ENCODE measurements around the gene PPP1R13L. TPM values are rescaled to one million over a fixed set of nuclear protein-coding genes. Genes with fewer than 3 reads are reported as not detected.
"Not testable (repeated sequence)": the region's sequence is repeated elsewhere in the genome, so short reads cannot be mapped to it uniquely, and the experiment has no call there.

The PPP1R13L gene
- total RNA-seq, 2 donors from 2014 or later, result 112 to 230 TPM

- Histone ChIP-seq H3K9me3 (no peaks in the 10 kb centered on the region), H3K4me1 (peaks cover 0 to 17% of the 10 kb centered on the region in 2 donors), H3K4me3 (peak overlapping the region; percentile 20 to 45), H3K27ac (no peak overlapping the region), H3K36me3 (no peaks in the 10 kb centered on the region), H3K27me3 (peaks cover 0 to 10% of the 10 kb centered on the region in 2 donors)
- no peak for DNase-seq (ENCODE audit: low spot score)
- no peak for TF ChIP-seq CTCF (IDR thresholded peaks at IDR 0.05)
These were observed 63.9 kb downstream of the PPP1R13L start for GRCh38 chr19:45340899-45341453.

GRCh38 chr19:45340232-45340898, 64.5 kb downstream of the PPP1R13L start, which contains the start of gene KLC3:
Gene KLC3 (plus strand): TSS chr19:45340750. CDS start chr19:45345542, 4,792 bp downstream.
- H3K9me3 ChIP-seq, result no peaks in the 10 kb centered on the region
- H3K4me3 ChIP-seq, result peak within 1 kb of the TSS; percentile 20 to 45
- peaks cover 0 to 17% of the 10 kb centered on the region in 2 donors for H3K4me1 ChIP-seq
- DNase-seq (ENCODE audit: low spot score), result no peak
- no peak for TF ChIP-seq CTCF (IDR thresholded peaks at IDR 0.05)
- no peak within 1 kb of the TSS for H3K27ac ChIP-seq
- H3K36me3 ChIP-seq, result no peaks in the 10 kb centered on the region
- H3K27me3 ChIP-seq, result peaks cover 0 to 10% of the 10 kb centered on the region in 2 donors

GRCh38 chr19:45339629-45340028, 65.2 kb downstream of the PPP1R13L start:
- peaks cover 0 to 10% of the 10 kb centered on the region in 2 donors for H3K27me3 ChIP-seq

GRCh38 chr19:45336696-45337251, 68.1 kb downstream of the PPP1R13L start:
- no peak for DNase-seq (ENCODE audit: low spot score)
- Histone ChIP-seq H3K27me3 (peaks cover 0 to 10% of the 10 kb centered on the region in 2 donors), H3K27ac (no peak overlapping the region), H3K4me3 (no peak overlapping the region), H3K9me3 (no peaks in the 10 kb centered on the region), H3K4me1 (peaks cover 0 to 17% of the 10 kb centered on the region in 2 donors), H3K36me3 (no peaks in the 10 kb centered on the region)
- no peak for TF ChIP-seq CTCF (IDR thresholded peaks at IDR 0.05)

More at GRCh38 chr19:45339629-45340028, 65.2 kb downstream of the PPP1R13L start:
- Histone ChIP-seq H3K4me1 (peaks cover 0 to 17% of the 10 kb centered on the region in 2 donors), H3K27ac (no peak overlapping the region), H3K4me3 (no peak overlapping the region), H3K36me3 (no peaks in the 10 kb centered on the region), H3K9me3 (no peaks in the 10 kb centered on the region)
- no peak for TF ChIP-seq CTCF (IDR thresholded peaks at IDR 0.05)
- no peak for DNase-seq (ENCODE audit: low spot score)

- H3K9me3 ChIP-seq; H3K27me3 ChIP-seq; H3K4me1 ChIP-seq; DNase-seq (ENCODE audit: low spot score); H3K27ac ChIP-seq; H3K4me3 ChIP-seq; H3K36me3 ChIP-seq: not testable (repeated sequence)
These were observed 70.0 kb downstream of the PPP1R13L start for GRCh38 chr19:45334881-45335280.

GRCh38 chr19:45333609-45334303, 71.1 kb downstream of the PPP1R13L start:
- TF ChIP-seq CTCF (IDR thresholded peaks at IDR 0.05), result no peak
- Histone ChIP-seq H3K36me3 (no peaks in the 10 kb centered on the region), H3K4me3 (no peak overlapping the region), H3K27ac (no peak overlapping the region), H3K9me3 (no peaks in the 10 kb centered on the region), H3K4me1 (peaks cover 0 to 5% of the 10 kb centered on the region in 2 donors), H3K27me3 (no peaks in the 10 kb centered on the region)
- no peak for DNase-seq (ENCODE audit: low spot score)
